ENCODE data around the gene TBX21. TPM values are rescaled to one million over a fixed set of nuclear protein-coding genes. Genes with fewer than 3 reads are reported as not detected.

TBX21 gene
- total and polyA plus RNA-seq, 10 of the 15 experiments (the other 5 are each of a cell fraction or from before 2014, with no cell fraction given), result 0.63 to 9.6 (median 5.0) TPM

GRCh38 chr17:47698749-47699535, 34.1 kb upstream of the TBX21 start (continued):
- TF ChIP-seq, protein P1, sequence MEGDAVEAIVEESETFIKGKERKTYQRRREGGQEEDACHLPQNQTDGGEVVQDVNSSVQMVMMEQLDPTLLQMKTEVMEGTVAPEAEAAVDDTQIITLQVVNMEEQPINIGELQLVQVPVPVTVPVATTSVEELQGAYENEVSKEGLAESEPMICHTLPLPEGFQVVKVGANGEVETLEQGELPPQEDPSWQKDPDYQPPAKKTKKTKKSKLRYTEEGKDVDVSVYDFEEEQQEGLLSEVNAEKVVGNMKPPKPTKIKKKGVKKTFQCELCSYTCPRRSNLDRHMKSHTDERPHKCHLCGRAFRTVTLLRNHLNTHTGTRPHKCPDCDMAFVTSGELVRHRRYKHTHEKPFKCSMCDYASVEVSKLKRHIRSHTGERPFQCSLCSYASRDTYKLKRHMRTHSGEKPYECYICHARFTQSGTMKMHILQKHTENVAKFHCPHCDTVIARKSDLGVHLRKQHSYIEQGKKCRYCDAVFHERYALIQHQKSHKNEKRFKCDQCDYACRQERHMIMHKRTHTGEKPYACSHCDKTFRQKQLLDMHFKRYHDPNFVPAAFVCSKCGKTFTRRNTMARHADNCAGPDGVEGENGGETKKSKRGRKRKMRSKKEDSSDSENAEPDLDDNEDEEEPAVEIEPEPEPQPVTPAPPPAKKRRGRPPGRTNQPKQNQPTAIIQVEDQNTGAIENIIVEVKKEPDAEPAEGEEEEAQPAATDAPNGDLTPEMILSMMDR (IDR thresholded peaks at IDR 0.05 in 2 of 3, conservative IDR thresholded peaks at IDR 0.05 in 1 of 3; ENCODE audit: control insufficient read depth in 2 of 3, extremely low read depth in 1 of 3, insufficient read depth in 1 of 3, low read depth in 3 of 3, low read length in 3 of 3), result peak; percentile 86 to 97 (median 88)

- ChIA-PET POLR2A (interaction anchor here (0.9 to 9.2 kb wide), 3 partner anchors 17 to 37 kb away, joined by 5 to 76 read pairs (median 10); partner anchors contain the start of gene TBX21), RAD21 (ENCODE audit: unreplicated experiment) (interaction anchor here (0.7 to 9.9 kb wide), 14 partner anchors 8 to 228 kb away, joined by 3 to 142 read pairs (median 4); partner anchors contain the start of gene TBX21), CTCF (interaction anchor here (0.7 to 9.4 kb wide), 23 partner anchors 8 to 288 kb away, joined by 3 to 242 read pairs (median 5); partner anchors contain the start of genes OSBPL7, SCRN2 and TBX21), SMC1A (ENCODE audit: uncharacterized antibody, unreplicated experiment) (interaction anchor here (0.5 to 6.5 kb wide), 14 partner anchors 15 to 90 kb away, joined by 3 to 39 read pairs (median 5); partner anchors contain the start of gene TBX21)
- Histone ChIP-seq H3K36me3 (ENCODE audit: control insufficient read depth in 2 of 2, insufficient read depth in 2 of 2, low read length in 1 of 2) (no peaks in the 10 kb centered on the region), H3K27ac (ENCODE audit: control insufficient read depth, insufficient read depth) (no peak overlapping the region), H3K79me2 (ENCODE audit: control insufficient read depth, insufficient read depth, low read length) (no peaks in the 10 kb centered on the region), H3K27me3 (replicated peaks in 1 of 2; ENCODE audit: control insufficient read depth in 2 of 2, insufficient read depth in 2 of 2, low read length in 1 of 2) (no peaks in the 10 kb centered on the region; a peak in 1 of 4 replicates), H3K9ac (ENCODE audit: control insufficient read depth, insufficient read depth, low read length) (no peak overlapping the region), H3K9me3 (replicated peaks; ENCODE audit: control insufficient read depth, insufficient read depth, low read length) (no peaks in the 10 kb centered on the region), H3K4me1 (ENCODE audit: control insufficient read depth, insufficient read depth, low read length) (peaks cover 27% of the 10 kb centered on the region), H2AFZ (ENCODE audit: control insufficient read depth, low read depth, low read length) (no peak overlapping the region), H4K20me1 (ENCODE audit: control insufficient read depth, insufficient read depth) (no peaks in the 10 kb centered on the region; the same call in 1 of the 2 replicates), H3K4me3 (no peak overlapping the region), H3K4me2 (ENCODE audit: control insufficient read depth, insufficient read depth) (no peak overlapping the region)
- no peak for TF ChIP-seq ZNF24 (IDR thresholded peaks at IDR 0.05)
- TF ChIP-seq NFIC (IDR thresholded peaks at IDR 0.05; ENCODE audit: low read depth, low read length), result no peak
- no peak for TF ChIP-seq TCF3 (IDR thresholded peaks at IDR 0.05; ENCODE audit: borderline replicate concordance, insufficient read depth, low read depth, low read length)
- TF ChIP-seq MYC (IDR thresholded peaks at IDR 0.05; ENCODE audit: insufficient read depth, insufficient read length, insufficient replicate concordance, low read length, severe bottlenecking), result no peak
- TF ChIP-seq ZNF217 (IDR thresholded peaks at IDR 0.05), result no peak
- no peak for TF ChIP-seq TCF12 (IDR thresholded peaks at IDR 0.05; ENCODE audit: low read depth, low read length)
- no peak for TF ChIP-seq BCLAF1 (IDR thresholded peaks at IDR 0.05)
- TF ChIP-seq WRNIP1 (IDR thresholded peaks at IDR 0.05; ENCODE audit: borderline replicate concordance, low read depth, low read length), result no peak
- TF ChIP-seq, protein P2, sequence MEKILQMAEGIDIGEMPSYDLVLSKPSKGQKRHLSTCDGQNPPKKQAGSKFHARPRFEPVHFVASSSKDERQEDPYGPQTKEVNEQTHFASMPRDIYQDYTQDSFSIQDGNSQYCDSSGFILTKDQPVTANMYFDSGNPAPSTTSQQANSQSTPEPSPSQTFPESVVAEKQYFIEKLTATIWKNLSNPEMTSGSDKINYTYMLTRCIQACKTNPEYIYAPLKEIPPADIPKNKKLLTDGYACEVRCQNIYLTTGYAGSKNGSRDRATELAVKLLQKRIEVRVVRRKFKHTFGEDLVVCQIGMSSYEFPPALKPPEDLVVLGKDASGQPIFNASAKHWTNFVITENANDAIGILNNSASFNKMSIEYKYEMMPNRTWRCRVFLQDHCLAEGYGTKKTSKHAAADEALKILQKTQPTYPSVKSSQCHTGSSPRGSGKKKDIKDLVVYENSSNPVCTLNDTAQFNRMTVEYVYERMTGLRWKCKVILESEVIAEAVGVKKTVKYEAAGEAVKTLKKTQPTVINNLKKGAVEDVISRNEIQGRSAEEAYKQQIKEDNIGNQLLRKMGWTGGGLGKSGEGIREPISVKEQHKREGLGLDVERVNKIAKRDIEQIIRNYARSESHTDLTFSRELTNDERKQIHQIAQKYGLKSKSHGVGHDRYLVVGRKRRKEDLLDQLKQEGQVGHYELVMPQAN (conservative IDR thresholded peaks at IDR 0.05), result no peak
- FAIRE-seq, result no peak
- WGBS (ENCODE audit: insufficient coverage, insufficient replicate concordance, low lambda C conversion rate, missing lambda C conversion rate), result 20% methylated on average over 4 of the region's 4 CpGs
- no peak for ATAC-seq
- no peak for DNase-seq (ENCODE audit: low read depth, low spot score)
- BruUV-seq (replicated peaks), result no TSS peak
- in situ Hi-C loops (cut with MboI) (loop anchor here (10.0 kb wide), 1 partner anchor 105 kb away; no protein-coding TSS in a partner anchor), intact Hi-C loops (cut with micrococcal nuclease; ENCODE audit: unreplicated experiment) (loop anchor here (1.0 to 2.0 kb wide), 4 partner anchors 19 to 103 kb away; no protein-coding TSS in a partner anchor)
Measured at GRCh38 chr17:47699536-47699840, 33.5 kb upstream of the TBX21 start.

All from GM12878 (cell line).